SU-DHL-6 (cell line): ENCODE data around the gene HECW1.

ENCODE experiments used
- H2AFZ ChIP-seq: fragments of 200-600 bp; sonication (generic); 2 replicates; pipeline ENCODE4 v1.6.1; 2014; ENCODE audit warnings: low read depth, mild to moderate bottlenecking, moderate library complexity, mixed read lengths, antibody characterized with exemption, low read length; ENCODE audit not compliant: severe bottlenecking
- H3F3A ChIP-seq: fragments of 200-600 bp; shearing (Covaris generic); 2 replicates; pipeline ENCODE4 v1.6.0; 2016; ENCODE audit warnings: antibody characterized with exemption, mild to moderate bottlenecking; ENCODE audit not compliant: insufficient read depth
- H3K27ac ChIP-seq: fragments of 200-600 bp; sonication (generic); 2 replicates; pipeline ENCODE4 v1.5.1; 2016; ENCODE audit warnings: low read depth, mild to moderate bottlenecking, low read length, moderate library complexity, mixed read lengths
- H3K27me3 ChIP-seq: fragments of 200-600 bp; sonication (generic), shearing (Covaris generic); 2 replicates; pipeline ENCODE4 v1.6.0; 2014; ENCODE audit warnings: mild to moderate bottlenecking, low read length
- H3K36me3 ChIP-seq: fragments of 200-600 bp; sonication (generic); 2 replicates; pipeline ENCODE4 v1.6.1; 2014; ENCODE audit warnings: mild to moderate bottlenecking, low read length, mixed read lengths
- H3K4me2 ChIP-seq: fragments of 300-600, 200-600 bp; shearing (Covaris generic), sonication (generic); 2 replicates; pipeline ENCODE4 v1.6.0; 2014; ENCODE audit warnings: low read length, low read depth, mild to moderate bottlenecking; ENCODE audit not compliant: poor library complexity, severe bottlenecking
- H3K4me3 ChIP-seq: fragments of 200-600 bp; sonication (generic); 2 replicates; pipeline ENCODE4 v1.5.1; 2014; ENCODE audit warnings: antibody characterized with exemption, low read length, mild to moderate bottlenecking, mixed read lengths; ENCODE audit not compliant: insufficient read depth, poor library complexity, severe bottlenecking
- H3K79me2 ChIP-seq: fragments of 200-600 bp; sonication (generic); 2 replicates; pipeline ENCODE4 v1.6.1; 2014; ENCODE audit warnings: mild to moderate bottlenecking, low read length, moderate library complexity; ENCODE audit not compliant: insufficient read depth
- H3K9ac ChIP-seq: fragments of 200-600 bp; sonication (generic); 2 replicates; pipeline ENCODE4 v1.7.0; 2014; ENCODE audit warnings: mild to moderate bottlenecking, low read length
- H3K9me2 ChIP-seq: fragments of 200-600 bp; sonication (generic); replicated peaks from 2 replicates; pipeline ENCODE4 v1.6.1; 2014; ENCODE audit warnings: low read length; ENCODE audit not compliant: insufficient read depth
- H3K9me3 ChIP-seq: fragments of 200-600 bp; sonication (generic); 2 replicates; pipeline ENCODE4 v1.6.1; 2014; ENCODE audit warnings: low read length, mixed read lengths; ENCODE audit not compliant: insufficient read depth
- H4K20me1 ChIP-seq: fragments of 200-600 bp; sonication (generic); 2 replicates; pipeline ENCODE4 v1.6.1; 2014; ENCODE audit warnings: low read depth, mild to moderate bottlenecking, antibody characterized with exemption, low read length, moderate library complexity, mixed read lengths
- EZH2phosphoT487 ChIP-seq: fragments of 200-600 bp; sonication (generic), shearing (Covaris generic); conservative IDR thresholded peaks from 2 replicates; pipeline ENCODE4 v1.6.1; 2018; ENCODE audit warnings: mild to moderate bottlenecking, antibody characterized with exemption, low read length, moderate library complexity, mixed read lengths
- TF ChIP-seq, protein P1 (sequence below): fragments of 200-600 bp; sonication (generic); IDR thresholded peaks from one replicate; pipeline ENCODE4 v1.5.1; 2017; ENCODE audit warnings: antibody characterized with exemption, mild to moderate bottlenecking, low read length, moderate library complexity; ENCODE audit not compliant: insufficient read depth, poor library complexity, severe bottlenecking

Gene HECW1

DNA sequence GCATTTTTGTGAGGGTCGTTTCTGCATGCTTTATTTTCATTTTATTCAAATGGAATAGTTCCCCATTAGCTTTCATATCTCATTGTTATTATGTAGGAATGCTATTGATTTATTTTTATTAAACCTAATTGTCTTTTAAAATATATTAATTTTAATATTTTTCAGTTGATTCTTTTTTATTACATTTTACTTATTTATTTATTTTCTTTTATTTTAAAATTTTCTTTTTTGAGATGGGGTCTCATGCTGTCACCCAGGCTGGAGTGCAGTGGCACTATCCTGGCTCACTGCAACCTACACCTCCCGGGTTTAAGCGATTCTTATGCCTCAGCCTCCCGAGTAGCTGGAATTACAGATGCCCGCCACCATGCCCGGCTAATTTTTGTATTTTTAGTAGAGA, 463.1 kb downstream of the HECW1 start:
- TF ChIP-seq EZH2phosphoT487 = no peak
- TF ChIP-seq, protein P1, sequence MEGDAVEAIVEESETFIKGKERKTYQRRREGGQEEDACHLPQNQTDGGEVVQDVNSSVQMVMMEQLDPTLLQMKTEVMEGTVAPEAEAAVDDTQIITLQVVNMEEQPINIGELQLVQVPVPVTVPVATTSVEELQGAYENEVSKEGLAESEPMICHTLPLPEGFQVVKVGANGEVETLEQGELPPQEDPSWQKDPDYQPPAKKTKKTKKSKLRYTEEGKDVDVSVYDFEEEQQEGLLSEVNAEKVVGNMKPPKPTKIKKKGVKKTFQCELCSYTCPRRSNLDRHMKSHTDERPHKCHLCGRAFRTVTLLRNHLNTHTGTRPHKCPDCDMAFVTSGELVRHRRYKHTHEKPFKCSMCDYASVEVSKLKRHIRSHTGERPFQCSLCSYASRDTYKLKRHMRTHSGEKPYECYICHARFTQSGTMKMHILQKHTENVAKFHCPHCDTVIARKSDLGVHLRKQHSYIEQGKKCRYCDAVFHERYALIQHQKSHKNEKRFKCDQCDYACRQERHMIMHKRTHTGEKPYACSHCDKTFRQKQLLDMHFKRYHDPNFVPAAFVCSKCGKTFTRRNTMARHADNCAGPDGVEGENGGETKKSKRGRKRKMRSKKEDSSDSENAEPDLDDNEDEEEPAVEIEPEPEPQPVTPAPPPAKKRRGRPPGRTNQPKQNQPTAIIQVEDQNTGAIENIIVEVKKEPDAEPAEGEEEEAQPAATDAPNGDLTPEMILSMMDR = no peak
- no peaks in the 10 kb centered on the region for H3K79me2 ChIP-seq
- H3K4me3 ChIP-seq = no peak overlapping the region
- no peak overlapping the region for H3K27ac ChIP-seq
- H3K27me3 ChIP-seq = no peaks in the 10 kb centered on the region
- no peak overlapping the region for H3K4me2 ChIP-seq
- no peaks in the 10 kb centered on the region for H3K36me3 ChIP-seq
- no peak overlapping the region for H3K9ac ChIP-seq
- no peaks in the 10 kb centered on the region for H4K20me1 ChIP-seq
- H3F3A ChIP-seq = no peaks in the 10 kb centered on the region
- no peaks in the 10 kb centered on the region for H3K9me3 ChIP-seq
- no peak overlapping the region for H2AFZ ChIP-seq
- no peaks in the 10 kb centered on the region for H3K9me2 ChIP-seq

DNA sequence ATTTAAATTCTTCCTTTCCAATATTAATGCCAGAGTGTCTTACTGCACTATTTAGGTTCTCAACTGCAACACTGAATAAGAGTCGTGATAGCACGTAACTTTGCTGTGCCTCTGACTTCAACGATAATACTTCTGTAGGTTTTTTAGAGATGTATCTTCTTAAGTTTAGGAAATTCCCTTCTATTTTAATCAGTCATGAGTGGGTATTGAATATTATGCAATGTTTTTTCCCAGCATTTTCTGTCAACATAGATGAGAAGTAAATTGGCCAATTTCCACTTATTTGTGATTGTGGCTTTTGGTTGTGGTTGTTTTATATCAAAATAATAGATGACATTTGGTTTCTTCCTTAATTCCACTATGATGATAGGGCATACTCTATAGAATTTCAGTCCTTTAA, 463.8 kb downstream of the HECW1 start:
- Histone ChIP-seq H4K20me1 (no peaks in the 10 kb centered on the region), H3K27me3 (no peaks in the 10 kb centered on the region), H3K36me3 (no peaks in the 10 kb centered on the region), H3K9me2 (no peaks in the 10 kb centered on the region), H3K4me3 (no peak overlapping the region), H3F3A (no peaks in the 10 kb centered on the region), H3K27ac (no peak overlapping the region), H3K9ac (no peak overlapping the region), H3K9me3 (no peaks in the 10 kb centered on the region), H3K4me2 (no peak overlapping the region), H2AFZ (no peak overlapping the region), H3K79me2 (no peaks in the 10 kb centered on the region)
- TF ChIP-seq, protein P1 = no peak

DNA sequence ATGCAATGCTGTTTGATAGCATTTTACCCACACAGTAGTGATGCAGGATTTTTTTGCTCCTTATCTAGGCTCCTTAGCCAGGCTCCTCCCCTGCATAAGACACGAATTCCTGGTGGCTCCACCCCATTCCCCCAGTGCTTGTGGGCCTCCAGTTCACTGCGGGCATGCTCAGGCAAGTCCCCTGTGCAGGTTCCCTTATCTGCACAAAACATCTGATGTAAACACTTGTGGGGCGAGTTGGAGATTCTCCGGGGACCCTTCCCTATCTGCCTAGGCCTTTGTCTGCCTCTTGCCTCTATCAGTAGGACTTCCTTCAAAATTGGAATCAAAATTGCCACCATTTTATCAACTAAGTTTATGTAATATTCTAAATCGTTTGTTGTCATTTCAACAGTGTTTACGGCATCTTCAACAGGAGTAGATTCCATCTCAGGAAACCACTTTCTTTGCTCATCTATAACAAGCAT, 465.1 kb downstream of the HECW1 start:
- H3K27me3 ChIP-seq = no peaks in the 10 kb centered on the region
- no peaks in the 10 kb centered on the region for H3F3A ChIP-seq
- no peak overlapping the region for H2AFZ ChIP-seq
- no peaks in the 10 kb centered on the region for H3K9me3 ChIP-seq
- TF ChIP-seq, protein P1 = no peak
- TF ChIP-seq EZH2phosphoT487 = no peak
- H3K9me2 ChIP-seq = no peaks in the 10 kb centered on the region
- no peaks in the 10 kb centered on the region for H4K20me1 ChIP-seq
- no peaks in the 10 kb centered on the region for H3K36me3 ChIP-seq
- no peak overlapping the region for H3K27ac ChIP-seq
- H3K79me2 ChIP-seq = no peaks in the 10 kb centered on the region
- no peak overlapping the region for H3K4me3 ChIP-seq
- no peak overlapping the region for H3K9ac ChIP-seq
- H3K4me2 ChIP-seq = no peak overlapping the region
